H1 (cell line): Measurements from ENCODE around the gene TAF11L4.

Experiments used
- ATF2 ChIP-seq: IDR thresholded peaks from 2 replicates; pipeline ENCODE4 v1.6.1; 2012; ENCODE audit warnings: low read length, inconsistent platforms
- CTCF ChIP-seq, 3 experiments: IDR thresholded peaks; 1 replicate in 2 of 3; 2 replicates in 1 of 3; pipeline versions ENCODE4 v1.5.1 to v1.6.1; 2011; ENCODE audit warnings: low read length in 3 of 3, mild to moderate bottlenecking in 3 of 3, inconsistent platforms in 2 of 3, low read depth in 1 of 3, moderate library complexity in 1 of 3; ENCODE audit not compliant: insufficient read depth in 1 of 3; ENCODE audit errors: control extremely low read depth in 1 of 3
- EGR1 ChIP-seq: IDR thresholded peaks from 2 replicates; pipeline ENCODE4 v1.6.1; 2011; ENCODE audit warnings: low read depth, low read length, borderline replicate concordance
- JUN ChIP-seq: IDR thresholded peaks from 2 replicates; pipeline ENCODE4 v1.6.1; 2011; ENCODE audit warnings: low read depth, mild to moderate bottlenecking, improper control_type of control experiment, low read length
- KDM4A ChIP-seq: IDR thresholded peaks from one replicate; pipeline ENCODE4 v1.7.1; 2012; ENCODE audit warnings: low read depth, mild to moderate bottlenecking, moderate library complexity, low read length, inconsistent platforms; ENCODE audit not compliant: severe bottlenecking
- POLR2A ChIP-seq, 2 experiments: IDR thresholded peaks; 1 replicate in 1 of 2; 2 replicates in 1 of 2; pipeline ENCODE4 v1.6.1; 2011; ENCODE audit warnings: low read depth in 2 of 2, low read length in 2 of 2, mild to moderate bottlenecking in 2 of 2; ENCODE audit errors: control extremely low read depth in 1 of 2
- RNF2 ChIP-seq: fragments of 200-900, 300-1000 bp; sonication (generic); IDR thresholded peaks from 2 replicates; pipeline ENCODE4 v1.7.1; 2016; ENCODE audit warnings: borderline replicate concordance, low read depth, mild to moderate bottlenecking, antibody characterized with exemption, low read length; ENCODE audit not compliant: poor library complexity, severe bottlenecking; ENCODE audit errors: missing control alignments

GRCh38 chr5:17511775-17512325, 9.8 kb upstream of the TAF11L4 start:
- no peak for TF ChIP-seq ATF2
- no peak for TF ChIP-seq CTCF (IDR thresholded peaks at IDR 0.05; ENCODE audit: control extremely low read depth in 1 of 3, insufficient read depth in 1 of 3, low read depth in 1 of 3, low read length in 3 of 3)
- no peak for TF ChIP-seq KDM4A
- TF ChIP-seq EGR1 = no peak
- TF ChIP-seq POLR2A (IDR thresholded peaks at IDR 0.05; ENCODE audit: control extremely low read depth in 1 of 2, low read depth in 2 of 2, low read length in 2 of 2) = no peak
- no peak for TF ChIP-seq JUN
- no peak for TF ChIP-seq RNF2
